Prostate gland (tissue), 2 donors: ENCODE measurements around the gene ABI1.

ENCODE experiments used
- POLR2A ChIP-seq: fragments of 450-650 bp; IDR thresholded peaks from one replicate; pipeline ENCODE4 v1.6.1; 2016; ENCODE audit warnings: antibody characterized with exemption, mild to moderate bottlenecking
- TF ChIP-seq, protein P1 (sequence below), 4 experiments: fragments of 200-600 bp in 2 of 4; fragments of 450-650 bp in 2 of 4; sonication (generic) in 2 of 4; IDR thresholded peaks; 1 replicate in 3 of 4; 2 replicates in 1 of 4; pipeline ENCODE4 v1.5.1; 2016 to 2019; ENCODE audit warnings: antibody characterized with exemption in 4 of 4, mild to moderate bottlenecking in 2 of 4, moderate library complexity in 2 of 4

DNA sequence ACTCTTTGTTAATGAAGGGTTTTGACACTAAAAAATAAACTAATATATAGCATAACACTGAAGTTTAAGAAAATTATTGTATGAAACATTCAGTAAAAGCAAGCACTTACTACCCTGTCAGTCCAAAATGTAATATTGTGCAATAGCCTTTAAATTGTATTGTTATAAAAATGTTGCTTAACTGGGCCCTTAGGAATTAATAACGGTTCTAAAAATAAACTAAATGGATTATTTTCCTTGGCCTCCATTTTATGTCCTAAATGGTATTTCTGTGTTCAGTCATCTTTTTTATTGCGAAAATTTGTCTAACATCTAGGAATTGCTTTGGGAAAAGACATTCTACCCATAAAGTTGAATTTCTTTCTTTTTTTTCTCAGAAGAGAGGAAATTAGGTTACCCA is 49.0 kb upstream of the ABI1 start:
- TF ChIP-seq, protein P1, sequence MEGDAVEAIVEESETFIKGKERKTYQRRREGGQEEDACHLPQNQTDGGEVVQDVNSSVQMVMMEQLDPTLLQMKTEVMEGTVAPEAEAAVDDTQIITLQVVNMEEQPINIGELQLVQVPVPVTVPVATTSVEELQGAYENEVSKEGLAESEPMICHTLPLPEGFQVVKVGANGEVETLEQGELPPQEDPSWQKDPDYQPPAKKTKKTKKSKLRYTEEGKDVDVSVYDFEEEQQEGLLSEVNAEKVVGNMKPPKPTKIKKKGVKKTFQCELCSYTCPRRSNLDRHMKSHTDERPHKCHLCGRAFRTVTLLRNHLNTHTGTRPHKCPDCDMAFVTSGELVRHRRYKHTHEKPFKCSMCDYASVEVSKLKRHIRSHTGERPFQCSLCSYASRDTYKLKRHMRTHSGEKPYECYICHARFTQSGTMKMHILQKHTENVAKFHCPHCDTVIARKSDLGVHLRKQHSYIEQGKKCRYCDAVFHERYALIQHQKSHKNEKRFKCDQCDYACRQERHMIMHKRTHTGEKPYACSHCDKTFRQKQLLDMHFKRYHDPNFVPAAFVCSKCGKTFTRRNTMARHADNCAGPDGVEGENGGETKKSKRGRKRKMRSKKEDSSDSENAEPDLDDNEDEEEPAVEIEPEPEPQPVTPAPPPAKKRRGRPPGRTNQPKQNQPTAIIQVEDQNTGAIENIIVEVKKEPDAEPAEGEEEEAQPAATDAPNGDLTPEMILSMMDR (IDR thresholded peaks at IDR 0.05), result no peak
- TF ChIP-seq POLR2A, result no peak
